ENCODE data around the gene UBE2S. TPM values are rescaled to one million over a fixed set of nuclear protein-coding genes. Genes with fewer than 3 reads are reported as not detected.

Gene UBE2S
- polyA plus RNA-seq, 3 donors, result 16.1 to 40.9 (median 21.9) TPM

DNA sequence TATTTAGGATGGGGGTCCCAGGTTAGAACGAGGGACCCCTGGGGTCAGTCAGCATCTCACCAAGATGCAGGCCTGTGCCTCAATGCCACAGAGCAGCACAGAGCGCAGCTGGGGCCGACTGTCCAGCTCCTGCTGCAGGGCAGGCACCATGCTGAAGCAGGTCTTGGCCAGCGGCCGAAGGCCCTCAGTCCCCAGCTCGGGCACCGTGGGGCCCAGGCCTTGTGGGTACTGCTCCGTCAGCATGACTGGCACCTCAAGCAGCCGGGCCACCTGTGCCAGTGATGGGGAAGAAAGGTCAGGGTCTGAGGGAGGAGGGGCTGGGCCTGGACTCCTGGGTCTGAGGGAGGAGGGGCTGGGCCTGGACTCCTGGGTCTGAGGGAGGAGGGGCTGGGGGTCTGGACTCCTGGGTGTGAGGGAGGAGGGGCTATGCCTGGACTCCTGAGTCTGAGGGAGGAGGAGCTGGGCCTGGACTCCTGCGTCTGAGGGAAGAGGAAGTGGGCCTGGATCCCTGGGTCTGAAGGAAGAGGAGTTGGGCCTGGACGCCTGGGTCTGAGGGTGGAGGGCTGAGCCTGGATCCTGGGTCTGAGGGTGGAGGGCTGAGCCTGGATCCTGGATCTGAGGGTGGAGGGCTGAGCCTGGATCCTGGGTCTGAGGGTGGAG is 48.1 kb upstream of the UBE2S start:
- Mint-ChIP-seq H3K27me3 (ENCODE audit: low read depth in 3 of 3) (peaks cover 22 to 31% (median 25%) of the 10 kb centered on the region in 3 donors), H3K4me1 (peaks cover 17% of the 10 kb centered on the region), H3K36me3 (peaks cover 17 to 29% of the 10 kb centered on the region in 2 donors), H3K9me3 (peaks cover 0 to 14% (median 9%) of the 10 kb centered on the region in 7 donors), H3K4me3 (no peak overlapping the region), H3K27ac (peak overlapping the region in 1 of 7 donors; percentile 42)
- WGBS (ENCODE audit: insufficient coverage), result 63% methylated on average over 9 of the region's 11 CpGs
- peaks cover 3% of the 10 kb centered on the region for H4K20me1 ChIP-seq (ENCODE audit: insufficient read depth, low read length)
- no peak for DNase-seq
- H3K9me3 ChIP-seq (replicated peaks in 1 of 2; ENCODE audit: control insufficient read depth in 1 of 2, insufficient read depth in 1 of 2, low read length in 2 of 2), result peaks cover 5 to 7% of the 10 kb centered on the region in 2 donors
- peaks cover 10 to 24% of the 10 kb centered on the region in 2 donors for H3K27me3 ChIP-seq (ENCODE audit: control insufficient read depth in 2 of 2, insufficient read depth in 2 of 2, low read length in 2 of 2)
- no peak overlapping the region for H2AFZ ChIP-seq (ENCODE audit: insufficient read depth, low read depth, low read length, poor library complexity, severe bottlenecking)
- peaks cover 7 to 15% of the 10 kb centered on the region in 2 donors for H3K4me1 ChIP-seq (ENCODE audit: control insufficient read depth in 1 of 2, insufficient read depth in 2 of 2, low read length in 2 of 2)
- H3K4me3 ChIP-seq (replicated peaks in 1 of 3; ENCODE audit: low read depth in 2 of 3, low read length in 3 of 3), result no peak overlapping the region
- no peaks in the 10 kb centered on the region for H3K79me2 ChIP-seq (ENCODE audit: insufficient read depth, low read length)
- H3K9ac ChIP-seq (ENCODE audit: insufficient read depth, low read length, poor library complexity, severe bottlenecking), result no peak overlapping the region
- H3K36me3 ChIP-seq (replicated peaks in 1 of 2; ENCODE audit: control insufficient read depth in 1 of 2, insufficient read depth in 2 of 2, low read length in 2 of 2), result peaks cover 0 to 5% of the 10 kb centered on the region in 2 donors
- TF ChIP-seq CTCF (IDR thresholded peaks at IDR 0.05), result no peak
- H3K27ac ChIP-seq (ENCODE audit: low read depth in 1 of 2, low read length in 2 of 2), result no peak overlapping the region
- no peak overlapping the region for H3K4me2 ChIP-seq (replicated peaks; ENCODE audit: extremely low read depth, low read length, poor library complexity, severe bottlenecking)
- intact Hi-C loops (cut with micrococcal nuclease), result loop anchor here (10.0 kb wide), 2 partner anchors 161 to 311 kb away; partner anchors contain the start of gene TNNT1 (in 1 of the 2)

DNA sequence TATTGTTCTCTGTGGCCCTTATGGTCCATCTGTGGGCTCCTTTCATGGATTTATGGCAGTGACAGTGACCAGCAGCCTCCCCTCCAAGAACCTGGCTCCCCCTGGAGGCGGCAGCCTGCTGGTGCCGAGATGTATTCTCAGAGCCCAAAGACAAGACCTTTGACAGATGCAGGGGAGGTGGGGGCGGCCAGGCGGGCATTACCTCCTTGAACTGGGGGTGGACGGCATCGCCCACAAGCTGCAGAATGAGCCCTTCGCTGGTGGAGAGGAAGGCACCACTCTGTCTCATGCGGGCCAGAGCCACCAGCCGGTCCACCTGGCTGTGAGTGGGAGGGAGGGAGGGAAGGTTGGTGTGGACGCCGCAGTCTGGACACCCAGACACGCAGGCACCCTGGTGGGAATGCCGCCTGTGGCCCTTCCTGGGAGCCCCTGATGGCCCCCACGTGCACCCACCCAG is 47.2 kb upstream of the UBE2S start:
- intact Hi-C loops (cut with micrococcal nuclease), result loop anchor here (10.0 kb wide), 2 partner anchors 160 to 310 kb away; partner anchors contain the start of gene TNNT1 (in 1 of the 2)
- Mint-ChIP-seq H3K27me3 (ENCODE audit: low read depth in 3 of 3) (peaks cover 27 to 36% (median 29%) of the 10 kb centered on the region in 3 donors), H3K9me3 (peaks cover 0 to 14% (median 9%) of the 10 kb centered on the region in 7 donors), H3K36me3 (peaks cover 17 to 29% of the 10 kb centered on the region in 2 donors), H3K4me1 (peaks cover 9% of the 10 kb centered on the region), H3K27ac (no peak overlapping the region), H3K4me3 (no peak overlapping the region)
- Histone ChIP-seq H3K79me2 (ENCODE audit: insufficient read depth, low read length) (no peaks in the 10 kb centered on the region), H4K20me1 (ENCODE audit: insufficient read depth, low read length) (peaks cover 3% of the 10 kb centered on the region), H3K27ac (ENCODE audit: low read depth in 1 of 2, low read length in 2 of 2) (no peak overlapping the region), H3K4me1 (ENCODE audit: control insufficient read depth in 1 of 2, insufficient read depth in 2 of 2, low read length in 2 of 2) (peaks cover 5 to 10% of the 10 kb centered on the region in 2 donors), H3K4me2 (replicated peaks; ENCODE audit: extremely low read depth, low read length, poor library complexity, severe bottlenecking) (no peak overlapping the region), H3K4me3 (replicated peaks in 1 of 3; ENCODE audit: low read depth in 2 of 3, low read length in 3 of 3) (no peak overlapping the region), H3K27me3 (ENCODE audit: control insufficient read depth in 2 of 2, insufficient read depth in 2 of 2, low read length in 2 of 2) (peaks cover 10 to 31% of the 10 kb centered on the region in 2 donors), H2AFZ (ENCODE audit: insufficient read depth, low read depth, low read length, poor library complexity, severe bottlenecking) (no peak overlapping the region), H3K9ac (ENCODE audit: insufficient read depth, low read length, poor library complexity, severe bottlenecking) (no peak overlapping the region), H3K36me3 (replicated peaks in 1 of 2; ENCODE audit: control insufficient read depth in 1 of 2, insufficient read depth in 2 of 2, low read length in 2 of 2) (peaks cover 0 to 5% of the 10 kb centered on the region in 2 donors), H3K9me3 (replicated peaks in 1 of 2; ENCODE audit: control insufficient read depth in 1 of 2, insufficient read depth in 1 of 2, low read length in 2 of 2) (peaks cover 5 to 7% of the 10 kb centered on the region in 2 donors)
- TF ChIP-seq CTCF (IDR thresholded peaks at IDR 0.05), result peak; percentile 62
- peak in 2 of 3 donors; percentile 16 to 34 for DNase-seq
- 81% methylated on average over 8 of the region's 14 CpGs for WGBS (ENCODE audit: insufficient coverage)

Data from CD14-positive monocyte (primary cell).